H9 (cell line): ENCODE results near the gene PTK6. TPM values are rescaled to one million over a fixed set of nuclear protein-coding genes. Genes with fewer than 3 reads are reported as not detected.

Experiments
- DNase-seq: peaks from one replicate; pipeline ENCODE4 v3.0.0-alpha.2; 2017
- H2AFZ ChIP-seq: one replicate; pipeline ENCODE4 v1.6.1; 2013; ENCODE audit warnings: mild to moderate bottlenecking, low read length, control low read depth, moderate library complexity
- H2AK5ac ChIP-seq: 2 replicates; pipeline ENCODE4 v1.6.1; 2013; ENCODE audit warnings: low read length, control low read depth, mixed read lengths; ENCODE audit not compliant: insufficient read length
- H2BK120ac ChIP-seq: one replicate; pipeline ENCODE4 v1.6.1; 2013; ENCODE audit warnings: low read depth, mild to moderate bottlenecking, low read length, control low read depth, inconsistent platforms; ENCODE audit not compliant: poor library complexity, severe bottlenecking
- H2BK12ac ChIP-seq: 2 replicates; pipeline ENCODE4 v1.6.1; 2013; ENCODE audit warnings: low read length, control low read depth, mixed read lengths, low read depth; ENCODE audit not compliant: insufficient read length
- H2BK15ac ChIP-seq: 2 replicates; pipeline ENCODE4 v1.6.1; 2013; ENCODE audit warnings: low read depth, low read length, control low read depth
- H2BK20ac ChIP-seq: one replicate; pipeline ENCODE4 v1.6.1; 2013; ENCODE audit warnings: low read depth, mild to moderate bottlenecking, low read length, control low read depth, inconsistent platforms; ENCODE audit not compliant: poor library complexity, severe bottlenecking
- H2BK5ac ChIP-seq: 2 replicates; pipeline ENCODE4 v1.6.1; 2013; ENCODE audit warnings: low read length, control low read depth, mixed read lengths; ENCODE audit not compliant: insufficient read length
- H3K14ac ChIP-seq: 2 replicates; pipeline ENCODE4 v1.6.1; 2013; ENCODE audit warnings: low read length, control low read depth; ENCODE audit not compliant: insufficient read depth
- H3K18ac ChIP-seq: 2 replicates; pipeline ENCODE4 v1.6.1; 2013; ENCODE audit warnings: low read depth, mild to moderate bottlenecking, mixed read lengths, low read length, control low read depth; ENCODE audit not compliant: insufficient read length
- H3K23ac ChIP-seq: 2 replicates; pipeline ENCODE4 v1.6.1; 2013; ENCODE audit warnings: low read length, control low read depth, mixed read lengths, low read depth; ENCODE audit not compliant: insufficient read length
- H3K23me2 ChIP-seq: 2 replicates; pipeline ENCODE4 v1.6.1; 2013; ENCODE audit warnings: low read depth, mild to moderate bottlenecking, mixed read lengths, low read length, control low read depth; ENCODE audit not compliant: insufficient read length, poor library complexity, severe bottlenecking
- H3K27ac ChIP-seq: 2 replicates; pipeline ENCODE4 v1.5.1; 2013; ENCODE audit warnings: low read length, control low read depth, mixed read lengths, low read depth; ENCODE audit not compliant: insufficient read length
- H3K27me3 ChIP-seq: 2 replicates; pipeline ENCODE4 v1.6.1; 2013; ENCODE audit warnings: low read length, control low read depth, inconsistent platforms; ENCODE audit not compliant: insufficient read depth
- H3K4ac ChIP-seq: 2 replicates; pipeline ENCODE4 v1.6.1; 2013; ENCODE audit warnings: low read depth, mild to moderate bottlenecking, control low read depth, inconsistent platforms, low read length, moderate library complexity
- H3K4me1 ChIP-seq: 2 replicates; pipeline ENCODE4 v1.6.1; 2013; ENCODE audit warnings: low read length, control low read depth, inconsistent platforms; ENCODE audit not compliant: insufficient read depth
- H3K4me2 ChIP-seq: 2 replicates; pipeline ENCODE4 v1.6.1; 2013; ENCODE audit warnings: low read length, control low read depth, mixed read lengths; ENCODE audit not compliant: insufficient read length, insufficient read depth
- H3K56ac ChIP-seq: 2 replicates; pipeline ENCODE4 v1.6.1; 2013; ENCODE audit warnings: low read depth, mild to moderate bottlenecking, mixed read lengths, low read length, control low read depth; ENCODE audit not compliant: insufficient read length
- H3K79me1 ChIP-seq: 2 replicates; pipeline ENCODE4 v1.6.1; 2013; ENCODE audit warnings: low read depth, mild to moderate bottlenecking, moderate library complexity, low read length, control low read depth, inconsistent platforms; ENCODE audit not compliant: insufficient read depth, poor library complexity, severe bottlenecking
- H3K79me2 ChIP-seq: 2 replicates; pipeline ENCODE4 v1.6.1; 2013; ENCODE audit warnings: low read length, control low read depth, inconsistent platforms; ENCODE audit not compliant: insufficient read depth
- H3K9ac ChIP-seq: 2 replicates; pipeline ENCODE4 v1.6.1; 2013; ENCODE audit warnings: low read length, control low read depth, mixed read lengths; ENCODE audit not compliant: insufficient read length; ENCODE audit errors: extremely low read depth
- H3K9me3 ChIP-seq: one replicate; pipeline ENCODE4 v1.6.1; 2013; ENCODE audit warnings: low read depth, low read length, inconsistent platforms; ENCODE audit not compliant: control insufficient read depth
- H3T11ph ChIP-seq: one replicate; pipeline ENCODE4 v1.6.1; 2013; ENCODE audit warnings: mild to moderate bottlenecking, low read length, control low read depth, inconsistent platforms
- H4K20me1 ChIP-seq: one replicate; pipeline ENCODE4 v1.6.1; 2013; ENCODE audit not compliant: control insufficient read depth, insufficient read length, insufficient read depth
- H4K5ac ChIP-seq: 2 replicates; pipeline ENCODE4 v1.6.1; 2013; ENCODE audit warnings: low read depth, mild to moderate bottlenecking, mixed read lengths, low read length, control low read depth; ENCODE audit not compliant: insufficient read length
- H4K8ac ChIP-seq: replicated peaks from 2 replicates; pipeline ENCODE4 v1.6.1; 2013; ENCODE audit warnings: low read length, control low read depth, mixed read lengths, low read depth; ENCODE audit not compliant: insufficient read length
- H4K91ac ChIP-seq: 2 replicates; pipeline ENCODE4 v1.6.1; 2013; ENCODE audit warnings: low read depth, mild to moderate bottlenecking, moderate library complexity, mixed read lengths, low read length, control low read depth; ENCODE audit not compliant: insufficient read length
- H3K27ac Mint-ChIP-seq, 3 experiments: 2 replicates in 2 of 3; 3 replicates in 1 of 3; pipeline ENCODE4 v1.8.0; 2020 to 2021; ENCODE audit warnings: mixed read lengths in 3 of 3, mild to moderate bottlenecking in 1 of 3, moderate library complexity in 1 of 3
- H3K27me3 Mint-ChIP-seq: 2 replicates; pipeline ENCODE4 v1.8.0; 2021; ENCODE audit warnings: low read depth, mild to moderate bottlenecking, moderate library complexity, mixed read lengths
- H3K36me3 Mint-ChIP-seq, 3 experiments: 2 replicates in 2 of 3; 3 replicates in 1 of 3; pipeline ENCODE4 v1.8.0; 2020 to 2021; ENCODE audit warnings: low read depth in 3 of 3, mixed read lengths in 3 of 3; ENCODE audit not compliant: insufficient read depth in 1 of 3
- H3K4me1 Mint-ChIP-seq, 2 experiments: 2 replicates each; pipeline ENCODE4 v1.8.0; 2020; ENCODE audit warnings: mixed read lengths in 2 of 2
- H3K4me3 Mint-ChIP-seq, 2 experiments: 2 replicates in 1 of 2; 3 replicates in 1 of 2; pipeline ENCODE4 v1.8.0; 2020 to 2021; ENCODE audit warnings: mild to moderate bottlenecking in 2 of 2, mixed read lengths in 2 of 2, moderate library complexity in 1 of 2
- H3K9me3 Mint-ChIP-seq, 2 experiments: 2 replicates in 1 of 2; 3 replicates in 1 of 2; pipeline ENCODE4 v1.8.0; 2020; ENCODE audit warnings: mild to moderate bottlenecking in 2 of 2, mixed read lengths in 2 of 2, moderate library complexity in 1 of 2
- WGBS: extraction: QIAGEN DNeasy Blood & Tissue Kit; methylation state at CpG from one replicate; pipeline ENCODE4 v1.1.7; 2013; ENCODE audit warnings: missing lambda C conversion rate, low lambda C conversion rate, mixed read lengths; ENCODE audit not compliant: insufficient read length; ENCODE audit errors: extremely low coverage; 5-methylcytosine and 5-hydroxymethylcytosine counted together
- total RNA-seq: library from RNA; stranded (reverse); gene quantifications from 2 replicates; pipeline ENCODE4 v1.2.1, GENCODE V29; 2021
- TF ChIP-seq, protein P1 (sequence below): fragments of 200-600 bp; sonication (generic); conservative IDR thresholded peaks from 3 replicates; pipeline ENCODE4 v1.8.0; 2021; ENCODE audit warnings: antibody characterized with exemption, mild to moderate bottlenecking

The PTK6 gene
- total RNA-seq, 1 experiment from 2014 or later: 0.46 TPM

DNA sequence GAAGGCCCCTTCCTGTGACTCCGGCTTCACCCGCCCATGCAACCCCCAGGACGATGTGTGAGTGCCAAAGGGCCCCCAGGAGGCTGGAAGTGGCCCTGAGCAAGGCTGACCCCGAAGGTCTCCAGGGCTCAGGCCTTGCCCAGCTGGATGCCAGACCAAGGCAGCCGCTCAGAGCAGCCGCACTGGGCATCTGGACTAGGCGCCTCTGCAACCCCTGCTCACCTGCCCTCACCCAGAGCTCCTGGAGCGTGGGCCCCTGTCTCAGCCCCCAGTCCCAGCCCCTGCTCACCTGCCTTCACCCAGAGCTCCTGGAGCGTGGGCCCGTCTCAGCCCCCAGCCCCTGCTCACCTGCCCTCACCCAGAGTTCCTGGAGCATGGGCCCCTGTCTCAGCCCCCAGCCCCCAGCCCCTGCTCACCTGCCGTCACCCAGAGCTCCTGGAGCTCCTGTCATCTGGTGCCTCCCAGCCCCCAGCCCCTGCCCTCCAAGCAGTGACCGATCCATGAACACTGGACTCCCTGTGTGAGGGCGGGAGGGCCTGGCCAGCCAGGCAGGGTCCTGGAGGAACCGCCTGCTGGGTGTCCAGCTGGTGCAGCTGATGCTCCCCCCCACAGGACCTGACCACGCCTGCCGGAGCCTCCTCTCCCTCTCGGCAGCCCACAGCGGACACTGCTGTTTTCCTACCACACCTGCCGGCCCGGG is 9.2 kb upstream of the PTK6 start:
- H3K79me2 ChIP-seq: no peaks in the 10 kb centered on the region
- Mint-ChIP-seq H3K27me3 (no peaks in the 10 kb centered on the region), H3K4me1 (peaks cover 12 to 30% of the 10 kb centered on the region in 2 experiments), H3K36me3 (no peaks in the 10 kb centered on the region; a peak in 1 of 7 replicates), H3K9me3 (no peaks in the 10 kb centered on the region), H3K27ac (no peak overlapping the region), H3K4me3 (no peak overlapping the region)
- no peak overlapping the region for H3T11ph ChIP-seq
- no peaks in the 10 kb centered on the region for H3K23me2 ChIP-seq
- whole genome bisulfite sequencing: no CpG with 5 or more reads among the region's 20 CpGs
- no peak overlapping the region for H2BK15ac ChIP-seq
- no peaks in the 10 kb centered on the region for H3K9me3 ChIP-seq
- DNase-seq: no peak
- H2BK120ac ChIP-seq: no peak overlapping the region
- no peak overlapping the region for H2BK20ac ChIP-seq
- H3K56ac ChIP-seq: no peak overlapping the region
- peaks cover 3% of the 10 kb centered on the region for H4K20me1 ChIP-seq
- H3K9ac ChIP-seq: no peak overlapping the region
- no peak overlapping the region for H3K14ac ChIP-seq
- no peak overlapping the region for H2BK12ac ChIP-seq
- no peak overlapping the region for H2AFZ ChIP-seq
- H3K79me1 ChIP-seq: no peaks in the 10 kb centered on the region
- H2BK5ac ChIP-seq: no peak overlapping the region
- no peaks in the 10 kb centered on the region; the same call in 1 of the 2 replicates for H3K4me1 ChIP-seq
- no peak overlapping the region for H2AK5ac ChIP-seq
- H3K4me2 ChIP-seq: no peak overlapping the region
- no peak overlapping the region for H3K27ac ChIP-seq
- H3K27me3 ChIP-seq: no peaks in the 10 kb centered on the region
- no peak overlapping the region for H3K18ac ChIP-seq
- no peak overlapping the region for H3K4ac ChIP-seq
- no peak overlapping the region for H4K5ac ChIP-seq
- TF ChIP-seq, protein P1, sequence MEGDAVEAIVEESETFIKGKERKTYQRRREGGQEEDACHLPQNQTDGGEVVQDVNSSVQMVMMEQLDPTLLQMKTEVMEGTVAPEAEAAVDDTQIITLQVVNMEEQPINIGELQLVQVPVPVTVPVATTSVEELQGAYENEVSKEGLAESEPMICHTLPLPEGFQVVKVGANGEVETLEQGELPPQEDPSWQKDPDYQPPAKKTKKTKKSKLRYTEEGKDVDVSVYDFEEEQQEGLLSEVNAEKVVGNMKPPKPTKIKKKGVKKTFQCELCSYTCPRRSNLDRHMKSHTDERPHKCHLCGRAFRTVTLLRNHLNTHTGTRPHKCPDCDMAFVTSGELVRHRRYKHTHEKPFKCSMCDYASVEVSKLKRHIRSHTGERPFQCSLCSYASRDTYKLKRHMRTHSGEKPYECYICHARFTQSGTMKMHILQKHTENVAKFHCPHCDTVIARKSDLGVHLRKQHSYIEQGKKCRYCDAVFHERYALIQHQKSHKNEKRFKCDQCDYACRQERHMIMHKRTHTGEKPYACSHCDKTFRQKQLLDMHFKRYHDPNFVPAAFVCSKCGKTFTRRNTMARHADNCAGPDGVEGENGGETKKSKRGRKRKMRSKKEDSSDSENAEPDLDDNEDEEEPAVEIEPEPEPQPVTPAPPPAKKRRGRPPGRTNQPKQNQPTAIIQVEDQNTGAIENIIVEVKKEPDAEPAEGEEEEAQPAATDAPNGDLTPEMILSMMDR: no peak
- H3K23ac ChIP-seq: no peak overlapping the region
- H4K91ac ChIP-seq: no peak overlapping the region
- no peak overlapping the region for H4K8ac ChIP-seq
